OCI-LY1 (cell line): ENCODE measurements around the gene SLC5A12.

Experiments used
- CTCF ChIP-seq: fragments of 200-600 bp; sonication (generic), shearing (Covaris generic); IDR thresholded peaks from 2 replicates; pipeline ENCODE4 v1.5.1; 2017; ENCODE audit warnings: mild to moderate bottlenecking, antibody characterized with exemption, low read length, moderate library complexity, mixed read lengths
- EZH2 ChIP-seq: fragments of 200-600 bp; sonication (generic), shearing (Covaris generic); IDR thresholded peaks from 2 replicates; pipeline ENCODE4 v1.8.0; 2017; ENCODE audit warnings: borderline replicate concordance, mixed run types, mild to moderate bottlenecking, antibody characterized with exemption, low read length, moderate library complexity, mixed read lengths

GRCh38 chr11:26749927-26750326, 28.1 kb upstream of the SLC5A12 start:
- TF ChIP-seq CTCF (no peak), EZH2 (no peak)
